ENCODE measurements around the gene ADRB1. TPM values are rescaled to one million over a fixed set of nuclear protein-coding genes. Genes with fewer than 3 reads are reported as not detected.

ADRB1 gene
- total and polyA plus RNA-seq, 2 of the 4 experiments (the other 2 are of a cell fraction): not detected

GRCh38 chr10:114041166-114041565 lies 2.5 kb upstream of the ADRB1 start:
- Histone ChIP-seq H3K9me3 (ENCODE audit: control insufficient read depth, insufficient read depth, low read length) (peaks cover 3% of the 10 kb centered on the region; the same call in 1 of the 2 replicates), H2AFZ (replicated peaks; ENCODE audit: low read length, poor library complexity) (no peak overlapping the region), H3K36me3 (ENCODE audit: control insufficient read depth, insufficient read depth, low read length) (no peaks in the 10 kb centered on the region), H3K4ac (ENCODE audit: low read depth, low read length) (no peak overlapping the region), H3K27ac (ENCODE audit: insufficient read depth, low read length) (no peak overlapping the region), H2AK9ac (replicated peaks; ENCODE audit: low read depth, low read length, poor library complexity) (no peak overlapping the region), H4K5ac (ENCODE audit: low read depth, low read length) (no peak overlapping the region), H4K91ac (ENCODE audit: insufficient read depth, low read depth, low read length) (no peak overlapping the region), H2AK5ac (ENCODE audit: low read depth, low read length) (no peak overlapping the region), H4K8ac (ENCODE audit: low read depth in 2 of 2, low read length in 2 of 2) (no peak overlapping the region), H2BK15ac (ENCODE audit: low read depth, low read length) (no peak overlapping the region), H3K18ac (ENCODE audit: low read depth, low read length) (no peak overlapping the region), H3K56ac (ENCODE audit: extremely low read depth, insufficient read depth, low read length) (no peak overlapping the region), H2BK120ac (ENCODE audit: low read depth, low read length) (no peak overlapping the region), H3K9me1 (ENCODE audit: insufficient read depth, low read length) (no peaks in the 10 kb centered on the region), H3K4me1 (ENCODE audit: control insufficient read depth, insufficient read depth, low read length) (peaks cover 3% of the 10 kb centered on the region; the same call in 1 of the 2 replicates), H4K20me1 (ENCODE audit: insufficient read depth, low read length) (no peaks in the 10 kb centered on the region; the same call in 1 of the 2 replicates), H3K23ac (ENCODE audit: low read depth, low read length) (no peak overlapping the region), H3K4me2 (ENCODE audit: low read depth, low read length) (no peak overlapping the region), H2BK20ac (ENCODE audit: low read depth, low read length) (no peak overlapping the region), H3K14ac (replicated peaks; ENCODE audit: low read depth, low read length) (no peak overlapping the region), H2BK5ac (ENCODE audit: low read depth, low read length, poor library complexity, severe bottlenecking) (no peak overlapping the region), H3K27me3 (ENCODE audit: control insufficient read depth, insufficient read depth, low read length) (peaks cover 50% of the 10 kb centered on the region), H3K4me3 (ENCODE audit: insufficient read depth, low read depth, low read length) (no peak overlapping the region), H3K79me1 (ENCODE audit: low read depth in 1 of 2, low read length in 2 of 2) (no peaks in the 10 kb centered on the region), H3K9ac (ENCODE audit: low read depth, low read length) (no peak overlapping the region)
- dilution Hi-C loops (cut with HindIII; ENCODE audit: low sequenced_read_pairs, unreplicated experiment): no loop called here
- in situ Hi-C loops (cut with MboI; ENCODE audit: low sequenced_read_pairs): no loop called here
- WGBS, 2 experiments (ENCODE audit: extremely low coverage in 2 of 2, insufficient read length in 1 of 2): 72% methylated on average over 5 of the region's 8 CpGs; no CpG with 5 or more reads in 1 of the 2 experiments
- no peak for ATAC-seq (ENCODE audit: low read depth)
- DNase-seq: no peak
- intact Hi-C loops (cut with micrococcal nuclease): no loop called here
- TF ChIP-seq MAFK (IDR thresholded peaks at IDR 0.05; ENCODE audit: low read depth, low read length) (no peak), POLR2A (IDR thresholded peaks at IDR 0.05; ENCODE audit: low read depth, low read length) (no peak), SMC3 (IDR thresholded peaks at IDR 0.05; ENCODE audit: low read depth, low read length) (no peak), CEBPB (IDR thresholded peaks at IDR 0.05; ENCODE audit: low read depth, low read length) (no peak), CTCF (conservative IDR thresholded peaks at IDR 0.05; ENCODE audit: low read depth, low read length) (no peak), MXI1 (IDR thresholded peaks at IDR 0.05; ENCODE audit: borderline replicate concordance, low read depth, low read length) (no peak), RCOR1 (IDR thresholded peaks at IDR 0.05; ENCODE audit: insufficient replicate concordance, low read length) (no peak)
- ChIA-PET CTCF (no interaction called here), POLR2A (ENCODE audit: unreplicated experiment) (no interaction called here)
- no TSS peak for BruUV-seq (replicated peaks)
